Adipocyte (in vitro differentiated cells): ENCODE results near the gene RANBP17.

Experiments
- DNase-seq: peaks from one replicate; pipeline ENCODE4 v3.0.0-alpha.2; 2015; ENCODE audit warnings: low read depth
- H3K27me3 ChIP-seq: replicated peaks from 2 replicates; pipeline ENCODE4 v1.7.0; 2013; ENCODE audit warnings: mild to moderate bottlenecking, low read length, moderate library complexity; ENCODE audit not compliant: control insufficient read depth, insufficient read depth
- H3K36me3 ChIP-seq: 2 replicates; pipeline ENCODE4 v1.7.0; 2013; ENCODE audit warnings: low read length, mild to moderate bottlenecking, moderate library complexity; ENCODE audit not compliant: control insufficient read depth, insufficient read depth, severe bottlenecking
- H3K4me1 ChIP-seq: 2 replicates; pipeline ENCODE4 v1.7.0; 2013; ENCODE audit warnings: mild to moderate bottlenecking, low read length, moderate library complexity; ENCODE audit not compliant: control insufficient read depth, insufficient read depth
- H3K4me3 ChIP-seq: 2 replicates; pipeline ENCODE4 v1.7.0; 2013; ENCODE audit warnings: mild to moderate bottlenecking, low read length, moderate library complexity
- H3K9ac ChIP-seq: 2 replicates; pipeline ENCODE4 v1.7.0; 2013; ENCODE audit warnings: mild to moderate bottlenecking, low read length, moderate library complexity
- H3K9me3 ChIP-seq: 2 replicates; pipeline ENCODE4 v1.7.0; 2013; ENCODE audit warnings: mild to moderate bottlenecking, low read length, moderate library complexity; ENCODE audit not compliant: control insufficient read depth

Gene RANBP17

DNA sequence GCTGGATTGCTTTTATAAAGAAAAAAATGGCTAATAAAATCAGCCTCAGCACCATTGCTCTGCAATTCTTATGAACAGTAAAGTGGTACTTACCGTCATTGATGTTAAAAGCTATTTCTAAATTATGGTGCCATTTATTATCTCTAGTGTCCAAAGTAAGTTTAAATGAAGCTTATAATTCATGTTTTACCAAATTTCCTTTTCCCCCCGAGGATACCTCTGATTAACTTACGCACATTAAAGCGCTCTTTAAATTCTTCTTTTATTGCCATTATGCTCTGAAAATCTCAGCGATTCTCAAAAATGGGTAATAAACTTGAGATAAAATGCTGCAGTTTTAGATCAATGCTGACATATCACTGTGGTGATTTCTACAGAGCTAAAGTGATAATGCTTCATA, 460.7 kb downstream of the RANBP17 start:
- no peak overlapping the region for H3K9ac ChIP-seq
- no peaks in the 10 kb centered on the region for H3K36me3 ChIP-seq
- no peaks in the 10 kb centered on the region for H3K9me3 ChIP-seq
- DNase-seq = no peak
- H3K4me3 ChIP-seq = no peak overlapping the region
- H3K27me3 ChIP-seq = peaks cover 86% of the 10 kb centered on the region
- H3K4me1 ChIP-seq = peaks cover 4% of the 10 kb centered on the region

DNA sequence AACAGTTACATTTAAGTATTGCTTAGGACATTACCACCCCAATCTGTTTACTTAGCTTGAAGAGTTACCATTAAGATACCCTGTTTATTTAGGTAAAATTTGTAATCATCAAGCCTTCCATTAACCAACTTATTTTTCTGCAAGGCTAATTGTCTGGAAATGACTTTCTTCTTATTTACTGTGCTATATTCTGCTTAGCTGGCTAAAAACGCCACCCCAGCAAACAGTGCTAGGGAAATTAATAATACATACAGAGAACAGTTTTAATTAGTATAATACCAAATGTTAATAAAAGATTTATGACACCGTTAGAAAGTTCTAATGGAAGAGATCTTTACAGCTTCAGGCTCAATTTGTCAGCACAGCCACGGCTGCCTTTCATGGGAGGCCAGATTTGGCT, 461.2 kb downstream of the RANBP17 start:
- Histone ChIP-seq H3K4me3 (no peak overlapping the region), H3K36me3 (no peaks in the 10 kb centered on the region), H3K4me1 (peaks cover 4% of the 10 kb centered on the region), H3K27me3 (peaks cover 87% of the 10 kb centered on the region), H3K9ac (no peak overlapping the region), H3K9me3 (no peaks in the 10 kb centered on the region)
- no peak for DNase-seq

DNA sequence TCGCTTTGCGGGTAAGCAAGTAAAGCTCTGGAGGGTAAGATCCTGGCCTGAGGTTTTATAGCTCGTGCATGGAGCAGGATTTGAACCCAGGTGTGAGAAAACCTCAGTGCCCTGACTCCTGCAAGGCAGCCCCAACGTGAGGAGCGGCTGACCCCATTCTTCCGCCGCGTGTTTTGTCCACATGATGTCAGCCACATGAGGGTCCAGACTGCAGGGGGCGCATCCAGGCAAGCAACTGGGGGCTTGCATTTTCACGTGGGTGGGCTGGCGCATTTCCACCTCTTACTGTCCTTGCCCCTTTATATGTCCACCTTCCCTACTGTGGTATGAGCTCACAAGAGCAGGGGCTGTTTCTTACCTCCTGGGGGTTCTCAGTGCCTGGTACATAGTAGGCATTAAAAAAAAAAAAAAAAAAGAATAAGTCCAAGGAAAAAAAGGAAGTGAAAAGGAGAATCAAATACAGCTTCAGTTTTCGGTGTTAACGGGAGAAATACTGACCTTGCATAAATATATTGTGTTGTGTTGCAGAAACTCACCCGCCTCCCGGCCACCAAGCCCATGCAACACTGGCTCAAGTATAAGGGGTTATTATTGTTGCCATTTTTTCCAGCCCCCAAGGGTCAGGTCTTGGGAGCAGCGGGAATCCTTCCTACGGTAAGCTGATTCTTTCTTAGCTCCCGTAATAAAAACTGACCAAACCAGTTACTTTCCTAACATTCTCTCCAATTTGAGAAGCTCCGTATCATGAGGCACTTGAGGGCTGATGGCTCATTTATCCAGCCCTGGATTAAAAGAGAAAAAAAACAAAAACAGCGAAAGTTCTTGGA, 462.2 kb downstream of the RANBP17 start:
- Histone ChIP-seq H3K9ac (no peak overlapping the region), H3K9me3 (no peaks in the 10 kb centered on the region), H3K27me3 (peaks cover 87% of the 10 kb centered on the region), H3K36me3 (no peaks in the 10 kb centered on the region), H3K4me1 (peaks cover 4% of the 10 kb centered on the region), H3K4me3 (no peak overlapping the region)
- DNase-seq = no peak

DNA sequence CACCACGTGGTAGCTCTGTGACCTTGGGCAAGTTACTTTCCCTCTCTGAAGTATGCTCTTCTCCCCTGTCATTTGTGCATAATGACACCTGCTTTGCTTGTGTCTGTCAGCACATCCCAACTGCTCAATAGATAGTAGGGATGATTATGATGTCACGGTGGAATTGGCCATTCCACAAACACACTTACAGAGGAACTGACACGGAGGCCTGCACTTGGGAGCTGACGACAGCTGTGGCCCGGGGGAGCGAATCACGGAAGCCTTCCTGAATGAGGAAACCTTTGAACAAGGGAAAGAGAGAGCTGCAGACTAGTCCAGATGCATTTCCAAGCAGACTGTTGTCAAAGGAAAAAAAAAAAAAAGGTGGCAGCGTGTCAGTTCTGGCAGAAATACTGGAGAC, 468.2 kb downstream of the RANBP17 start:
- Histone ChIP-seq H3K4me3 (no peak overlapping the region), H3K9me3 (no peaks in the 10 kb centered on the region), H3K36me3 (no peaks in the 10 kb centered on the region), H3K9ac (no peak overlapping the region), H3K27me3 (peaks cover 71% of the 10 kb centered on the region), H3K4me1 (peaks cover 4% of the 10 kb centered on the region)
- no peak for DNase-seq

DNA sequence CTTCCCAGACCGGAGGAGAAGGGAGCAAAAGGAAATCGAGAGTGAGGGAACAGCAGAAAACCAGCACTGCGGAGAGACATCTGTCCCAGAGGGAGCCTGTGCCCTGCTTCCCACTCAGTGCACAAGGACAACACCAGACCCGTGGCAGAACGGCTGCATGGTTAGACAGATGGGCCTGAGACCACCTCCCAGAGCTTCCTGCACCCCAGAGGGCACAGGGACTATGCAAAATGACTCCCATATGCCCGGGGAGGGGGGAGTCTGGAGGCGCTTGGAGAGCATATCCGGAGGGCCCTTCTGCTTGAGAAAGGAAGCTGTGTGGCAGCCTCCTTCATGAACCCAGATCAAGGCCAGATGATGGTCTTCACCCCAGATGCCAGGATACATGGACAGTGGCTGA, 473.8 kb downstream of the RANBP17 start:
- Histone ChIP-seq H3K9me3 (no peaks in the 10 kb centered on the region), H3K9ac (no peak overlapping the region), H3K27me3 (peaks cover 63% of the 10 kb centered on the region), H3K4me3 (no peak overlapping the region), H3K36me3 (no peaks in the 10 kb centered on the region), H3K4me1 (peaks cover 3% of the 10 kb centered on the region)
- DNase-seq = no peak

DNA sequence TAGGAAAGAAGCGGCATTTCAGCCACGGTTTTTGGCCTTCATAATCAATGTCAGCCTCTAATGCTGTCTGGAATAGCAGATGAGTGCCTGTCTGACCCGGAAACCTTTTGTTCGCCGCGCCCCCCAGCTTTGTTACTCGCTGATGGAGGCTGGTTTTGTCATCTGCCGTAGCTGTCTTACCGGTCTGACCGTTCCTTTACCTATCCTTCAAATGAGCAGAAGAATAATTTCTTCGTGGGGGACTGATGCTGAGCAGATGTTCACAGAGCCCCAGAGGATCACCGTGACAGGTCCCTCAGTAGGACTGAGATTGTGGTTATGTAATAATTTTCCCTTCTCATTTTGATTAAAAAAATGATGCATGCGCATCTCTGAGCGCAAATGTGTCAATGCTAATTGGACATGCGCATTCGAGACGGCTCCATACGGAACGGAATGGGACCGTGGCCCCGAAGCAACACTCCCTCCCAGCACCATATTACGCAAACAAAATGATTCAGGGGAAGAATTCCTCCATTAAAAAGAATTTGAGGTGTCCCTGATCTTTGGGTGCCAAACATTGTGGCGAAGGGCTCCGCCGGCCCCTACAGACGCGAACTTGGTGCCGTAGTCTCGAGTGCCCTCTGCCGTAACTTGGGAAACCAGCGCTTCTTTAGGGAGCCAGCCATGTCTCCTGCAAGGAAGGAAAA, 474.8 kb downstream of the RANBP17 start:
- peaks cover 3% of the 10 kb centered on the region for H3K4me1 ChIP-seq
- no peaks in the 10 kb centered on the region for H3K36me3 ChIP-seq
- peak overlapping the region; percentile 53 for H3K9ac ChIP-seq
- peak overlapping the region; percentile 83 for H3K4me3 ChIP-seq
- peak; percentile 88 for DNase-seq
- peaks cover 63% of the 10 kb centered on the region for H3K27me3 ChIP-seq
- no peaks in the 10 kb centered on the region for H3K9me3 ChIP-seq

DNA sequence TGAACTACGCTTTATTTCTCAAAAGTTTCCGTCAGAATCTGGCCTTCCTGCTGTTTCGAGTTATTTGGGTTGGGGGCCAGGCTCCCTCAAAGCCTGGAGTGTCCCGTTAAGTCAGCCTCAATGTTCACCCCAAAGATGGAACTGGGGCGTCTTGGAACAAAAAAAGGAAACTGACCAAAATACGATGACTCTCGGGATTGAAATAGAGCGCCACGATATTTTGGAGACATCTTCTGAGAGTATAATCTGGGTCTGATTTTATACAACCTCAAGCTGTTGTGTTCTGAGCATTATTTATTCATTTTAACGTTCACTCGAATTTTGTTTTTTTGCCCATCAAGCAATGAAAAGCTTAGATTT, 475.4 kb downstream of the RANBP17 start:
- Histone ChIP-seq H3K27me3 (peaks cover 58% of the 10 kb centered on the region), H3K9ac (peak overlapping the region; percentile 53), H3K4me1 (peaks cover 3% of the 10 kb centered on the region), H3K36me3 (no peaks in the 10 kb centered on the region), H3K9me3 (no peaks in the 10 kb centered on the region), H3K4me3 (peak overlapping the region; percentile 83)
- DNase-seq = no peak

DNA sequence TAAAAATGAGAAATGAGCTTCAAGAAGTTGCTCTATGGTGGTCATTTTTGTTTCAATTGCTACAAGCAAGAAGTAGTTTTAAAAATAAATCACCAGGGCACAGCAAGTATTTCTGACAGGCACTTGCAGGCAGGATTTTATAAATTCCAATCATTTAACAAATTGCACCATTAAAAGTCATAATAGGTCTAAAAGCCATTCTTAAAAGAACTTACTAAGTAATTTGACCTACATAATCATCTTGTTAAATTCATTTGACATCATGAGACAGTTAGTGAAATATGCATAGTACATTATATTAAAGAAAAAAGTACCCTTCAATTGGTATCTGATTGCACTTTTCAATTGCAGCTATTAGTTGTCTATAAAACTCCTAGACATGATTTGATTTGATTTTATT, 478.2 kb downstream of the RANBP17 start:
- H3K9me3 ChIP-seq = no peaks in the 10 kb centered on the region
- no peak overlapping the region for H3K4me3 ChIP-seq
- peaks cover 48% of the 10 kb centered on the region for H3K27me3 ChIP-seq
- H3K36me3 ChIP-seq = no peaks in the 10 kb centered on the region
- DNase-seq = no peak
- peaks cover 3% of the 10 kb centered on the region for H3K4me1 ChIP-seq
- no peak overlapping the region for H3K9ac ChIP-seq

DNA sequence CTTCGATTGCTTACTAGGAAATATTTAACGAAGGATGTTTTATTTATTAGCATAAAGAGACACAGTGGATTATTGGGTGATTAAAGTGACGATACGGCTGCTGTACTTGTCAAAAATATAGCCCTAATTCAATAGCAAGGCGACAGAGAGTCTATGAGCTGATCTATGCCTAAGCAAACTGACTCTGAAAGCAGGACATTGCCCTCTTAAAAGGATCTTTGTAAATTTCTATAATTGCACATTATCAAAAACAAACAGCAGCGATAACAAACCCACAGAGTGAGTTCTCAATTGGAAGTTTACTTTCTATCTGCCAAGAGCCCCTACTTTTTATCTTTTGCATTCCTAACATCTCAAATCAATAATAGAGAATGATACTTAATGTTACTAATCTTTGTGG, 478.7 kb downstream of the RANBP17 start:
- DNase-seq = no peak

DNA sequence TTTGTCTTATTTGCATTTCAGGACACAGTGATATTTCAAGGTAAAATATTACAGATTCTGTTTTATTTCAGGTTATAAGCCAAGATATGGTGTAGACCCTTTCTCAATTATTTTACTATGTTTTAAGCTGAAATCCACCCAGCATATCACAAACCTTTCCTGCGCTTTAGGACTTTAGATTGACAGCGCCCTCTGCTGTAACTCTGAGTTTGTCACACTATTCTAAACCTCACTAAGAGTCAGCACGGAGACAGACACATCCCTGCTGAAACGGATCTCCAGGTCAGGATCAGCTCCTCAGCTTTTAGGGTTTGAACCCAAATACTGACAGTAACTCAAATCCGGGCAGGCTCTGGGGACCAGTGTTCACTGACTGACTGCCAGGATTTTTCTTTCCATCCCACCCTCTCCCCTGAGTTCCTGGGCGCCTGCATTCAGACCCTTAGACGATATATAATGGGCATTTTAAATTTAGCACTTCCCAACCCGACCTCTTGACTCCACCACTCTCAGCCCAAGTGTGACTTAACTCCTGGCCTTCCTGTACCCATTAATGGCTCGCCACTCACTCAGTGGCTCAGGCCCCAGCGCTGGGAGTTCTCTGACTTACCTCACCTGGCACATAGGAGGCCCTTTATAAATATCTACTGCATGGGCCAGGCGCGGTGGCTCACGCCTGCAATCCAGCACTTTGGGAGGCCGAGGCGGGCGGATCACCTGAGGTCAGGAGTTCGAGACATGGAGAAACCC, 480.7 kb downstream of the RANBP17 start:
- H3K4me3 ChIP-seq = no peak overlapping the region
- DNase-seq = peak; percentile 88
- H3K27me3 ChIP-seq = peaks cover 35% of the 10 kb centered on the region
- H3K9ac ChIP-seq = no peak overlapping the region
- no peaks in the 10 kb centered on the region for H3K9me3 ChIP-seq
- no peaks in the 10 kb centered on the region for H3K36me3 ChIP-seq
- no peaks in the 10 kb centered on the region for H3K4me1 ChIP-seq

More for the DNA sequence above, 478.7 kb downstream of the RANBP17 start:
- H3K9ac ChIP-seq = no peak overlapping the region
- H3K36me3 ChIP-seq = no peaks in the 10 kb centered on the region
- no peak overlapping the region for H3K4me3 ChIP-seq
- H3K4me1 ChIP-seq = peaks cover 3% of the 10 kb centered on the region
- H3K9me3 ChIP-seq = no peaks in the 10 kb centered on the region
- H3K27me3 ChIP-seq = peaks cover 44% of the 10 kb centered on the region

DNA sequence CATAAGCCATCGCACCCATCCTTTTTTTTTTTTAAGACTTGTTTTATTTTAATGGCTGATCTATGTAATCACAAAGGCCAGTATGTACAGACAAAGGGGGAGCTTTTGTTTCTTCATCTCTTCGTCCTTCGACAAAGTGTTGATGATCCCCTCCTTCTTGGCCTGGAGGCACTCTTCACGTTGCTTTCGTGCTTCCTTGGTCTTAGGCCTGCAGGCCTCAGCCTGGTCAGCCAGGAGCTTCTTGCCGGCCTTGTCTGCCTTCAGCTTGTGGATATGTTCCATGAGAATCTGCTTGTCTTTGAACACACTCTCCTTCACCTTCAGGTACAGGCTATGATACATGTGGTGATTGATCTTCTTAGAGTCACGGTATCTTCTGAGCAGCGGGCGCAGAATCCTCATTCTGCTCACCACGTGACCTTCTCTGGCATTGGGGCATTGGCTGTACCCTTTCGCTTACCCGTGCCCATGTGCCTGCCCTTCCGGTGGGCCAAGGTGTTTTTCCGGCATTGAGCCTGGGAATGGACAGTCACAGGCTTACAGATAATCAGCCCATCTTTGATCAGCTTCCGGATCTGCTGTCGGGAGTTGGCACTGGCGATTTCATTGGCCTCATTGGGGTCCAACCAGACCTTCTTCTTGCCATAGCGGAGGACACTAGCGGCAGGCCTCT, 483.3 kb downstream of the RANBP17 start:
- Histone ChIP-seq H3K4me1 (no peaks in the 10 kb centered on the region), H3K27me3 (peaks cover 19% of the 10 kb centered on the region), H3K9ac (no peak overlapping the region), H3K36me3 (no peaks in the 10 kb centered on the region), H3K4me3 (no peak overlapping the region), H3K9me3 (no peaks in the 10 kb centered on the region)
- DNase-seq = no peak
